HepG2 (cell line): Measurements from ENCODE around the gene CHST12. TPM values are rescaled to one million over a fixed set of nuclear protein-coding genes. Genes with fewer than 3 reads are reported as not detected.

Experiments
- ATAD3A ChIP-seq: sonication (generic); formaldehyde crosslinking; IDR thresholded peaks from 2 replicates; pipeline ENCODE4 v1.4.0; 2020; ENCODE audit warnings: missing genetic modification reagents
- EED ChIP-seq: sonication (generic); formaldehyde crosslinking; IDR thresholded peaks from 2 replicates; pipeline ENCODE4 v1.5.0; 2020; ENCODE audit warnings: mild to moderate bottlenecking, missing genetic modification reagents
- GABPB1 ChIP-seq: IDR thresholded peaks from 2 replicates; pipeline ENCODE4 v1.6.1; 2016; ENCODE audit warnings: mild to moderate bottlenecking, missing genetic modification reagents, moderate library complexity, missing compliant biosample characterization
- IKZF1 ChIP-seq: fragments of 450-650 bp; IDR thresholded peaks from 2 replicates; pipeline ENCODE4 v1.7.1; 2016
- KAT7 ChIP-seq: IDR thresholded peaks from 2 replicates; pipeline ENCODE4 v1.6.1; 2018; ENCODE audit warnings: borderline replicate concordance, missing compliant biosample characterization
- KMT2B ChIP-seq: IDR thresholded peaks from 2 replicates; pipeline ENCODE4 v1.6.1; 2016; ENCODE audit warnings: missing genetic modification reagents, missing compliant biosample characterization
- MIER3 ChIP-seq: IDR thresholded peaks from 2 replicates; pipeline ENCODE4 v1.6.1; 2016; ENCODE audit warnings: missing compliant biosample characterization, borderline replicate concordance
- NFE2L1 ChIP-seq: sonication (generic); formaldehyde crosslinking; IDR thresholded peaks from 2 replicates; pipeline ENCODE4 v1.4.0; 2020; ENCODE audit warnings: missing genetic modification reagents, mild to moderate bottlenecking, borderline replicate concordance
- POLR2A ChIP-seq, 2 experiments: IDR thresholded peaks; 2 replicates each; pipeline ENCODE4 v1.6.1; 2011; ENCODE audit warnings: low read depth in 2 of 2, low read length in 2 of 2, mild to moderate bottlenecking in 1 of 2, moderate library complexity in 1 of 2; ENCODE audit not compliant: insufficient read depth in 1 of 2
- ZBTB10 ChIP-seq: sonication (generic); formaldehyde crosslinking; IDR thresholded peaks from 2 replicates; pipeline ENCODE4 v1.4.0; 2020; ENCODE audit warnings: missing genetic modification reagents, borderline replicate concordance
- ZNF235 ChIP-seq: sonication (generic); formaldehyde crosslinking; IDR thresholded peaks from 2 replicates; pipeline ENCODE4 v1.8.1; 2023; ENCODE audit warnings: mild to moderate bottlenecking, missing genetic modification reagents, borderline replicate concordance
- ZNF331 ChIP-seq: sonication (generic); formaldehyde crosslinking; IDR thresholded peaks from 2 replicates; pipeline ENCODE4 v1.4.0; 2020; ENCODE audit warnings: missing genetic modification reagents
- ZNF468 ChIP-seq: sonication (generic); formaldehyde crosslinking; IDR thresholded peaks from 2 replicates; pipeline ENCODE4 v1.8.0; 2022; ENCODE audit warnings: mild to moderate bottlenecking, moderate library complexity, missing genetic modification reagents
- ZNF788 ChIP-seq: sonication (generic); formaldehyde crosslinking; IDR thresholded peaks from 2 replicates; pipeline ENCODE4 v1.5.0; 2020; ENCODE audit warnings: mild to moderate bottlenecking, missing genetic modification reagents, borderline replicate concordance
- ZSCAN25 ChIP-seq: sonication (generic); formaldehyde crosslinking; IDR thresholded peaks from 2 replicates; pipeline ENCODE4 v1.8.0; 2022; ENCODE audit warnings: mild to moderate bottlenecking, missing genetic modification reagents
- polyA plus RNA-seq, 8 experiments: library from polyadenylated mRNA; depleted of rRNA in 3 of 8; stranded (reverse) in 7 of 8; unstranded in 1 of 8; fragments of >200 nt; fragmentation: Illumina TruSeq in 4 of 8; extraction: Trizol in 4 of 8; gene quantifications; 2 replicates each; pipeline versions ENCODE4 v1.2.1 to v1.2.3, GENCODE V29; 2011 to 2016; ENCODE audit warnings: low read depth in 4 of 8, missing spikeins in 1 of 8, mixed read lengths in 1 of 8; ENCODE audit not compliant: insufficient read depth in 1 of 8
- total RNA-seq, 5 experiments: library from RNA; depleted of rRNA; stranded (reverse); fragments of >200 nt; fragmentation: Illumina TruSeq; extraction: Trizol; gene quantifications; 2 replicates each; pipeline ENCODE4 v1.2.3, GENCODE V29; 2016; ENCODE audit warnings: low read depth in 1 of 5
- TF ChIP-seq, protein P1 (sequence below): IDR thresholded peaks from 2 replicates; pipeline ENCODE4 v1.6.1; 2016; ENCODE audit warnings: low read depth
- TF ChIP-seq, protein P2 (sequence below): sonication (generic); formaldehyde crosslinking; IDR thresholded peaks from 2 replicates; pipeline ENCODE4 v1.5.1; 2020; ENCODE audit warnings: mild to moderate bottlenecking, missing genetic modification reagents, borderline replicate concordance
- TF ChIP-seq, protein P3 (sequence below): sonication (generic); formaldehyde crosslinking; IDR thresholded peaks from 2 replicates; pipeline ENCODE4 v1.5.0; 2020; ENCODE audit warnings: missing genetic modification reagents

The CHST12 gene
- total and polyA plus RNA-seq, 2 of the 13 experiments (the other 11 are each of a cell fraction or from before 2014, with no cell fraction given): 6.4 to 15.8 TPM

DNA sequence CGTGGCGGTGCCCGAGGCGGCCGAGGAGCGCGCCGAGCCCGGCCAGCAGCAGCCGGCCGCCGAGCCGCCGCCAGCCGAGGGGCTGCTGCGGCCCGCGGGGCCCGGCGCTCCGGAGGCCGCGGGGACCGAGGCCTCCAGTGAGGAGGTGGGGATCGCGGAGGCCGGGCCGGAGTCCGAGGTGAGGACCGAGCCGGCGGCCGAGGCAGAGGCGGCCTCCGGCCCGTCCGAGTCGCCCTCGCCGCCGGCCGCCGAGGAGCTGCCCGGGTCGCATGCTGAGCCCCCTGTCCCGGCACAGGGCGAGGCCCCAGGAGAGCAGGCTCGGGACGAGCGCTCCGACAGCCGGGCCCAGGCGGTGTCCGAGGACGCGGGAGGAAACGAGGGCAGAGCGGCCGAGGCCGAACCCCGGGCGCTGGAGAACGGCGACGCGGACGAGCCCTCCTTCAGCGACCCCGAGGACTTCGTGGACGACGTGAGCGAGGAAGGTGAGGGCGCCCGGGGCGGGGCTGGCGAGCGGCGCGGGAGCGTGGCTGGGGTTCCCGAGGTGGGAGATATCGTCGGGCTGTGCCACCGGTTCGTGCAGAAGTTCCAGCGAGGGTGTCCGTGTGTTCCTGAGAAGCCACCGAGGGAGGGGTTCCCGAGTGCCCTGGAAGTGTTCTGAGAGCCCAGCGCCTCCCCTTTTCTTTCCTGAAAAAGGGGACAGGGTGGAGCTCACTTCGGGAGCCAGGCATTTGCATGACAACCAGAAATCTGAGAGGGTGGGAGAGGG lies 48.3 kb upstream of the CHST12 start (continued):
- no peak for TF ChIP-seq ATAD3A
- TF ChIP-seq ZNF468 (CRISPR knock-in tag): 0 out of 2 replicates have a peak, but pooled peaks have one; percentile 30
- no peak for TF ChIP-seq ZNF788
- TF ChIP-seq ZNF235 (CRISPR knock-in tag): 0 out of 2 replicates have a peak, but pooled peaks have one; percentile 24
- no peak for TF ChIP-seq IKZF1
- 0 out of 2 replicates have a peak, but pooled peaks have one; percentile 32 for TF ChIP-seq KAT7 (CRISPR knock-in tag)
- TF ChIP-seq, protein P1, sequence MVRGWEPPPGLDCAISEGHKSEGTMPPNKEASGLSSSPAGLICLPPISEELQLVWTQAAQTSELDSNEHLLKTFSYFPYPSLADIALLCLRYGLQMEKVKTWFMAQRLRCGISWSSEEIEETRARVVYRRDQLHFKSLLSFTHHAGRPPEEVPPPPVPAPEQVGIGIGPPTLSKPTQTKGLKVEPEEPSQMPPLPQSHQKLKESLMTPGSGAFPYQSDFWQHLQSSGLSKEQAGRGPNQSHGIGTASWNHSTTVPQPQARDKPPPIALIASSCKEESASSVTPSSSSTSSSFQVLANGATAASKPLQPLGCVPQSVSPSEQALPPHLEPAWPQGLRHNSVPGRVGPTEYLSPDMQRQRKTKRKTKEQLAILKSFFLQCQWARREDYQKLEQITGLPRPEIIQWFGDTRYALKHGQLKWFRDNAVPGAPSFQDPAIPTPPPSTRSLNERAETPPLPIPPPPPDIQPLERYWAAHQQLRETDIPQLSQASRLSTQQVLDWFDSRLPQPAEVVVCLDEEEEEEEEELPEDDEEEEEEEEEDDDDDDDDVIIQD (CRISPR knock-in tag): no peak
- no peak for TF ChIP-seq NFE2L1 (CRISPR knock-in tag)
- no peak for TF ChIP-seq MIER3
- TF ChIP-seq, protein P2, sequence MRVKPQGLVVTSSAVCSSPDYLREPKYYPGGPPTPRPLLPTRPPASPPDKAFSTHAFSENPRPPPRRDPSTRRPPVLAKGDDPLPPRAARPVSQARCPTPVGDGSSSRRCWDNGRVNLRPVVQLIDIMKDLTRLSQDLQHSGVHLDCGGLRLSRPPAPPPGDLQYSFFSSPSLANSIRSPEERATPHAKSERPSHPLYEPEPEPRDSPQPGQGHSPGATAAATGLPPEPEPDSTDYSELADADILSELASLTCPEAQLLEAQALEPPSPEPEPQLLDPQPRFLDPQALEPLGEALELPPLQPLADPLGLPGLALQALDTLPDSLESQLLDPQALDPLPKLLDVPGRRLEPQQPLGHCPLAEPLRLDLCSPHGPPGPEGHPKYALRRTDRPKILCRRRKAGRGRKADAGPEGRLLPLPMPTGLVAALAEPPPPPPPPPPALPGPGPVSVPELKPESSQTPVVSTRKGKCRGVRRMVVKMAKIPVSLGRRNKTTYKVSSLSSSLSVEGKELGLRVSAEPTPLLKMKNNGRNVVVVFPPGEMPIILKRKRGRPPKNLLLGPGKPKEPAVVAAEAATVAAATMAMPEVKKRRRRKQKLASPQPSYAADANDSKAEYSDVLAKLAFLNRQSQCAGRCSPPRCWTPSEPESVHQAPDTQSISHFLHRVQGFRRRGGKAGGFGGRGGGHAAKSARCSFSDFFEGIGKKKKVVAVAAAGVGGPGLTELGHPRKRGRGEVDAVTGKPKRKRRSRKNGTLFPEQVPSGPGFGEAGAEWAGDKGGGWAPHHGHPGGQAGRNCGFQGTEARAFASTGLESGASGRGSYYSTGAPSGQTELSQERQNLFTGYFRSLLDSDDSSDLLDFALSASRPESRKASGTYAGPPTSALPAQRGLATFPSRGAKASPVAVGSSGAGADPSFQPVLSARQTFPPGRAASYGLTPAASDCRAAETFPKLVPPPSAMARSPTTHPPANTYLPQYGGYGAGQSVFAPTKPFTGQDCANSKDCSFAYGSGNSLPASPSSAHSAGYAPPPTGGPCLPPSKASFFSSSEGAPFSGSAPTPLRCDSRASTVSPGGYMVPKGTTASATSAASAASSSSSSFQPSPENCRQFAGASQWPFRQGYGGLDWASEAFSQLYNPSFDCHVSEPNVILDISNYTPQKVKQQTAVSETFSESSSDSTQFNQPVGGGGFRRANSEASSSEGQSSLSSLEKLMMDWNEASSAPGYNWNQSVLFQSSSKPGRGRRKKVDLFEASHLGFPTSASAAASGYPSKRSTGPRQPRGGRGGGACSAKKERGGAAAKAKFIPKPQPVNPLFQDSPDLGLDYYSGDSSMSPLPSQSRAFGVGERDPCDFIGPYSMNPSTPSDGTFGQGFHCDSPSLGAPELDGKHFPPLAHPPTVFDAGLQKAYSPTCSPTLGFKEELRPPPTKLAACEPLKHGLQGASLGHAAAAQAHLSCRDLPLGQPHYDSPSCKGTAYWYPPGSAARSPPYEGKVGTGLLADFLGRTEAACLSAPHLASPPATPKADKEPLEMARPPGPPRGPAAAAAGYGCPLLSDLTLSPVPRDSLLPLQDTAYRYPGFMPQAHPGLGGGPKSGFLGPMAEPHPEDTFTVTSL (CRISPR knock-in tag): no peak
- no peak for TF ChIP-seq ZBTB10 (CRISPR knock-in tag)
- TF ChIP-seq GABPB1: no peak
- peak in 1 of 2 experiments; percentile 13; a peak in 1 of 4 replicates for TF ChIP-seq POLR2A (IDR thresholded peaks at IDR 0.05; ENCODE audit: insufficient read depth in 1 of 2, low read depth in 2 of 2, low read length in 2 of 2)
- TF ChIP-seq, protein P3, sequence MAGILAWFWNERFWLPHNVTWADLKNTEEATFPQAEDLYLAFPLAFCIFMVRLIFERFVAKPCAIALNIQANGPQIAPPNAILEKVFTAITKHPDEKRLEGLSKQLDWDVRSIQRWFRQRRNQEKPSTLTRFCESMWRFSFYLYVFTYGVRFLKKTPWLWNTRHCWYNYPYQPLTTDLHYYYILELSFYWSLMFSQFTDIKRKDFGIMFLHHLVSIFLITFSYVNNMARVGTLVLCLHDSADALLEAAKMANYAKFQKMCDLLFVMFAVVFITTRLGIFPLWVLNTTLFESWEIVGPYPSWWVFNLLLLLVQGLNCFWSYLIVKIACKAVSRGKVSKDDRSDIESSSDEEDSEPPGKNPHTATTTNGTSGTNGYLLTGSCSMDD (CRISPR knock-in tag): peak; percentile 53; the same call in 1 of the 2 replicates
- no peak for TF ChIP-seq KMT2B
- no peak for TF ChIP-seq ZNF331 (CRISPR knock-in tag)
- TF ChIP-seq ZSCAN25: 0 out of 2 replicates have a peak, but pooled peaks have one; percentile 26
- no peak for TF ChIP-seq EED (CRISPR knock-in tag)
